GM12878 (cell line): ENCODE data around the gene PTPRD. TPM values are rescaled to one million over a fixed set of nuclear protein-coding genes. Genes with fewer than 3 reads are reported as not detected.

Experiments
- ATAC-seq: fragments of 200-7000 bp; cut with Tn5 transposase; 3 replicates; pipeline ENCODE4 v1.9.1; 2020; ENCODE audit warnings: mild to moderate bottlenecking, moderate library complexity
- BruUV-seq: library from RNA; stranded (reverse); fragments of 400-500 nt; replicated peaks from 2 replicates; lab custom pipeline; 2021; lab: Mats Ljungman, UMichigan
- CTCF ChIA-PET: fragments of 300-600 bp; sonication (Branson Sonifier 250); formaldehyde crosslinking; extraction: SDS; loops from one replicate; lab custom pipeline; 2021; ENCODE audit warnings: inconsistent platforms; lab: Yijun Ruan, JAX
- POLR2A ChIA-PET: fragments of 350-600 bp; formaldehyde crosslinking; extraction: SDS; loops from one replicate; lab custom pipeline; 2021; ENCODE audit warnings: inconsistent platforms; lab: Charles Lee
- RAD21 ChIA-PET: fragments of 300-600 bp; sonication (Branson Sonifier 250); formaldehyde crosslinking; loops from one replicate; lab custom pipeline; 2023; ENCODE audit warnings: antibody characterized with exemption; ENCODE audit not compliant: unreplicated experiment; lab: Charles Lee
- SMC1A ChIA-PET: fragments of 300-600 bp; sonication (Branson Sonifier 250); formaldehyde crosslinking; loops from one replicate; lab custom pipeline; 2023; ENCODE audit not compliant: unreplicated experiment, uncharacterized antibody; lab: Charles Lee
- DNase-seq: peaks from one replicate; pipeline ENCODE4 v3.0.0-alpha.2; 2011; ENCODE audit warnings: low read depth, low spot score
- FAIRE-seq: peaks from 3 replicates; lab custom pipeline; 2011; peaks lifted over from hg19 to GRCh38; lab: Jason Lieb, UNC
- H2AFZ ChIP-seq: 2 replicates; pipeline ENCODE4 v1.6.0; 2011; ENCODE audit warnings: low read depth, low read length, control low read depth; ENCODE audit not compliant: control insufficient read depth
- H3K27ac ChIP-seq: 2 replicates; pipeline ENCODE4 v1.5.1; 2011; ENCODE audit warnings: control low read depth; ENCODE audit not compliant: control insufficient read depth, insufficient read depth
- H3K27me3 ChIP-seq, 2 experiments: replicated peaks in 1 of 2; 2 replicates each; pipeline versions ENCODE4 v1.6.0 to v1.6.1; 2011; ENCODE audit warnings: low read length in 1 of 2; ENCODE audit not compliant: control insufficient read depth in 2 of 2, insufficient read depth in 2 of 2
- H3K36me3 ChIP-seq, 2 experiments: 2 replicates each; pipeline ENCODE4 v1.5.1; 2011; ENCODE audit warnings: low read length in 1 of 2; ENCODE audit not compliant: control insufficient read depth in 2 of 2, insufficient read depth in 2 of 2
- H3K4me1 ChIP-seq: 2 replicates; pipeline ENCODE4 v1.6.1; 2011; ENCODE audit warnings: mild to moderate bottlenecking, low read length, moderate library complexity, mixed read lengths; ENCODE audit not compliant: control insufficient read depth, insufficient read depth
- H3K4me2 ChIP-seq: 2 replicates; pipeline ENCODE4 v1.6.0; 2011; ENCODE audit warnings: control low read depth; ENCODE audit not compliant: control insufficient read depth, insufficient read depth
- H3K4me3 ChIP-seq: fragments of 200-600 bp; sonication (generic); 2 replicates; pipeline ENCODE4 v1.5.1; 2016
- H3K79me2 ChIP-seq: 2 replicates; pipeline ENCODE4 v1.6.0; 2011; ENCODE audit warnings: low read length; ENCODE audit not compliant: control insufficient read depth, insufficient read depth
- H3K9ac ChIP-seq: 2 replicates; pipeline ENCODE4 v1.8.0; 2011; ENCODE audit warnings: low read length, control low read depth, mixed read lengths; ENCODE audit not compliant: control insufficient read depth, insufficient read depth
- H3K9me3 ChIP-seq: replicated peaks from 3 replicates; pipeline ENCODE4 v1.5.1; 2011; ENCODE audit warnings: mild to moderate bottlenecking, low read length; ENCODE audit not compliant: control insufficient read depth, insufficient read depth
- H4K20me1 ChIP-seq: 2 replicates; pipeline ENCODE4 v1.6.0; 2011; ENCODE audit not compliant: control insufficient read depth, insufficient read depth
- CEBPB ChIP-seq, 2 experiments: fragments of 150-350 bp in 1 of 2; IDR thresholded peaks; 2 replicates each; pipeline ENCODE4 v1.6.1; 2012 to 2014; ENCODE audit warnings: low read depth in 2 of 2, low read length in 2 of 2, borderline replicate concordance in 1 of 2, inconsistent platforms in 1 of 2
- CHD1 ChIP-seq: IDR thresholded peaks from 2 replicates; pipeline ENCODE4 v1.6.1; 2012; ENCODE audit warnings: low read depth, low read length, improper control_type of control experiment
- FOXM1 ChIP-seq: IDR thresholded peaks from 2 replicates; pipeline ENCODE4 v1.6.1; 2012; ENCODE audit warnings: low read depth, mild to moderate bottlenecking, inconsistent platforms, low read length, moderate library complexity
- PRDM15 ChIP-seq: fragments of 450-650 bp; formaldehyde crosslinking; IDR thresholded peaks from 2 replicates; pipeline ENCODE4 v1.4.0; 2020; ENCODE audit warnings: mild to moderate bottlenecking, moderate library complexity
- USF2 ChIP-seq: IDR thresholded peaks from 2 replicates; pipeline ENCODE4 v1.6.1; 2011; ENCODE audit warnings: low read depth, low read length, improper control_type of control experiment, borderline replicate concordance
- ZBTB11 ChIP-seq: fragments of 450-650 bp; formaldehyde crosslinking; IDR thresholded peaks from 2 replicates; pipeline ENCODE4 v1.5.0; 2022; ENCODE audit warnings: mild to moderate bottlenecking, missing genetic modification characterization
- ZNF274 ChIP-seq: IDR thresholded peaks from one replicate; pipeline ENCODE4 v1.8.0; 2011; ENCODE audit not compliant: insufficient read length, insufficient read depth
- ZNF384 ChIP-seq: IDR thresholded peaks from 2 replicates; pipeline ENCODE4 v1.6.1; 2012; ENCODE audit warnings: low read depth, mild to moderate bottlenecking, low read length, improper control_type of control experiment, borderline replicate concordance
- in situ Hi-C: fragments of 300-500 bp; cut with MboI; formaldehyde crosslinking; loops from 9 replicates; pipeline ENCODE4 v1.14.3; 2018; ENCODE audit warnings: mixed read lengths
- intact Hi-C: fragments of 100-400 bp; cut with micrococcal nuclease; formaldehyde crosslinking; loops from one replicate; pipeline ENCODE4 v1.14.2; 2022; ENCODE audit not compliant: unreplicated experiment
- polyA plus RNA-seq, 11 experiments: library from polyadenylated mRNA; depleted of rRNA in 4 of 11; unstranded in 6 of 11; stranded (reverse) in 5 of 11; fragments of >200 nt; fragmentation: Nextera tagmentation in 4 of 11; fragmentation: Illumina TruSeq in 1 of 11; extraction: Ambion mirVana in 4 of 11; extraction: Trizol in 1 of 11; gene quantifications; 1 replicate in 1 of 11; 2 replicates in 10 of 11; pipeline versions ENCODE4 v1.2.1 to v1.2.3, GENCODE V29; 2011 to 2016; ENCODE audit warnings: inconsistent platforms in 2 of 11, missing spikeins in 2 of 11, low read depth in 1 of 11
- total RNA-seq, 4 experiments: library from RNA; depleted of rRNA in 3 of 4; stranded (reverse); fragments of >200 nt in 3 of 4; fragmentation: Illumina TruSeq in 1 of 4; extraction: Trizol in 1 of 4; gene quantifications; 2 replicates each; pipeline versions ENCODE4 v1.2.1 to v1.2.3, GENCODE V29; 2013 to 2021

PTPRD gene
- total and polyA plus RNA-seq, 10 of the 15 experiments (the other 5 are each of a cell fraction or from before 2014, with no cell fraction given) = under 0.01 to 0.05 (median 0.01) TPM; not detected in 7

- RAD21 ChIA-PET = no interaction called here
- TF ChIP-seq CHD1 = no peak
- TF ChIP-seq CEBPB (IDR thresholded peaks at IDR 0.05; ENCODE audit: borderline replicate concordance in 1 of 2, low read depth in 2 of 2, low read length in 2 of 2) = no peak
- TF ChIP-seq USF2 = no peak
- TF ChIP-seq ZBTB11 (CRISPR knock-in tag) = no peak
- no peak for TF ChIP-seq ZNF384
- TF ChIP-seq FOXM1 = no peak
- no peak for TF ChIP-seq PRDM15 (CRISPR knock-in tag)
- no peak for TF ChIP-seq ZNF274
- no peak overlapping the region for H3K4me2 ChIP-seq
- in situ Hi-C loops (no loop called here), intact Hi-C loops (no loop called here)
- H2AFZ ChIP-seq = no peak overlapping the region
- no peak overlapping the region for H3K4me3 ChIP-seq
- SMC1A ChIA-PET = no interaction called here
- no peaks in the 10 kb centered on the region for H4K20me1 ChIP-seq
- no peak for FAIRE-seq
- POLR2A ChIA-PET = no interaction called here
- no peaks in the 10 kb centered on the region for H3K4me1 ChIP-seq
- no peaks in the 10 kb centered on the region for H3K27me3 ChIP-seq
- H3K9ac ChIP-seq = no peak overlapping the region
- no peaks in the 10 kb centered on the region for H3K79me2 ChIP-seq
- no peak for DNase-seq
- H3K27ac ChIP-seq = no peak overlapping the region
- H3K9me3 ChIP-seq = no peaks in the 10 kb centered on the region
- BruUV-seq = no TSS peak
- ATAC-seq = no peak
- H3K36me3 ChIP-seq = no peaks in the 10 kb centered on the region
- CTCF ChIA-PET = no interaction called here
These were observed 2040.6 kb downstream of the PTPRD start for GRCh38 chr9:8572209-8572608.
